ENCODE results near the gene DMD.

DMD gene

GRCh38 chrX:31302573-31303075, 1908.7 kb downstream of the DMD start:
- Histone ChIP-seq H3K4me1 (no peaks in the 10 kb centered on the region), H3K27me3 (no peaks in the 10 kb centered on the region), H3K36me3 (no peaks in the 10 kb centered on the region), H3K9me3 (no peaks in the 10 kb centered on the region), H3K4me3 (ENCODE audit: low read depth, low read length) (no peak overlapping the region)
- TF ChIP-seq, protein P1, sequence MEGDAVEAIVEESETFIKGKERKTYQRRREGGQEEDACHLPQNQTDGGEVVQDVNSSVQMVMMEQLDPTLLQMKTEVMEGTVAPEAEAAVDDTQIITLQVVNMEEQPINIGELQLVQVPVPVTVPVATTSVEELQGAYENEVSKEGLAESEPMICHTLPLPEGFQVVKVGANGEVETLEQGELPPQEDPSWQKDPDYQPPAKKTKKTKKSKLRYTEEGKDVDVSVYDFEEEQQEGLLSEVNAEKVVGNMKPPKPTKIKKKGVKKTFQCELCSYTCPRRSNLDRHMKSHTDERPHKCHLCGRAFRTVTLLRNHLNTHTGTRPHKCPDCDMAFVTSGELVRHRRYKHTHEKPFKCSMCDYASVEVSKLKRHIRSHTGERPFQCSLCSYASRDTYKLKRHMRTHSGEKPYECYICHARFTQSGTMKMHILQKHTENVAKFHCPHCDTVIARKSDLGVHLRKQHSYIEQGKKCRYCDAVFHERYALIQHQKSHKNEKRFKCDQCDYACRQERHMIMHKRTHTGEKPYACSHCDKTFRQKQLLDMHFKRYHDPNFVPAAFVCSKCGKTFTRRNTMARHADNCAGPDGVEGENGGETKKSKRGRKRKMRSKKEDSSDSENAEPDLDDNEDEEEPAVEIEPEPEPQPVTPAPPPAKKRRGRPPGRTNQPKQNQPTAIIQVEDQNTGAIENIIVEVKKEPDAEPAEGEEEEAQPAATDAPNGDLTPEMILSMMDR (IDR thresholded peaks at IDR 0.05; ENCODE audit: low read depth, low read length): no peak
- DNase-seq: no peak

- H3K27me3 ChIP-seq: no peaks in the 10 kb centered on the region
- no peaks in the 10 kb centered on the region for H3K36me3 ChIP-seq
- no peaks in the 10 kb centered on the region for H3K4me1 ChIP-seq
- H3K9me3 ChIP-seq: no peaks in the 10 kb centered on the region
- TF ChIP-seq, protein P1 (IDR thresholded peaks at IDR 0.05; ENCODE audit: low read depth, low read length): no peak
- no peak overlapping the region for H3K4me3 ChIP-seq (ENCODE audit: low read depth, low read length)
- DNase-seq: no peak
Observed at GRCh38 chrX:31301941-31302340, 1909.4 kb downstream of the DMD start.

- Histone ChIP-seq H3K36me3 (no peaks in the 10 kb centered on the region), H3K4me3 (ENCODE audit: low read depth, low read length) (no peak overlapping the region), H3K4me1 (no peaks in the 10 kb centered on the region), H3K9me3 (no peaks in the 10 kb centered on the region), H3K27me3 (no peaks in the 10 kb centered on the region)
- TF ChIP-seq, protein P1 (IDR thresholded peaks at IDR 0.05; ENCODE audit: low read depth, low read length): no peak
- no peak for DNase-seq
Observed at GRCh38 chrX:31301203-31301602, 1910.1 kb downstream of the DMD start.

GRCh38 chrX:31298916-31299315, 1912.4 kb downstream of the DMD start:
- TF ChIP-seq, protein P1 (IDR thresholded peaks at IDR 0.05; ENCODE audit: low read depth, low read length): no peak
- no peak for DNase-seq
- H3K9me3 ChIP-seq: no peaks in the 10 kb centered on the region
- no peaks in the 10 kb centered on the region for H3K4me1 ChIP-seq
- H3K4me3 ChIP-seq (ENCODE audit: low read depth, low read length): no peak overlapping the region
- H3K36me3 ChIP-seq: no peaks in the 10 kb centered on the region
- no peaks in the 10 kb centered on the region for H3K27me3 ChIP-seq

GRCh38 chrX:31297881-31298280, 1913.5 kb downstream of the DMD start:
- Histone ChIP-seq H3K36me3 (no peaks in the 10 kb centered on the region), H3K27me3 (no peaks in the 10 kb centered on the region), H3K4me1 (no peaks in the 10 kb centered on the region), H3K4me3 (ENCODE audit: low read depth, low read length) (no peak overlapping the region), H3K9me3 (no peaks in the 10 kb centered on the region)
- DNase-seq: no peak
- TF ChIP-seq, protein P1 (IDR thresholded peaks at IDR 0.05; ENCODE audit: low read depth, low read length): no peak

DNA sequence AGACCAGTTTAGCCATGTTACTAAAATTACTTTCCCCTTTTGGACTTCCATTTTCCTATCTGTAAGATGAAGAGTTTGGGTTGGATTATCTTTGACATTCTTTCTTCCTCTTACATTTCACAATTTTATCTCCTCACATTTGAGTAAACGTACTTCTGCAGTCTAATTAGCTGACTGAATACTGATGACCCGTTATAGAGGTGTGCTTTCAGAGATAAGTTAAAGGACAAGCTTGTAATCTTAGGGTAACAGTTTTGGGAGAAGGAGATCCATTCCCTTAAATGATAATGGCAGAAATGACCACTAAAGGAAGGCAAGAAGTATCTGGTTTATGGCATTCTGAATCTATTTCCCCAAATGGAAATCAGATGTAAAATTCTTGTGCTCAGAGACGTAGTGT, 1916.9 kb downstream of the DMD start:
- DNase-seq: no peak
- Histone ChIP-seq H3K4me1 (no peaks in the 10 kb centered on the region), H3K9me3 (no peaks in the 10 kb centered on the region), H3K4me3 (ENCODE audit: low read depth, low read length) (no peak overlapping the region), H3K27me3 (no peaks in the 10 kb centered on the region), H3K36me3 (no peaks in the 10 kb centered on the region)
- TF ChIP-seq, protein P1 (IDR thresholded peaks at IDR 0.05; ENCODE audit: low read depth, low read length): no peak

Measured in BE2C (cell line).